ENCODE data around the gene LYSMD1. TPM values are rescaled to one million over a fixed set of nuclear protein-coding genes. Genes with fewer than 3 reads are reported as not detected.

Gene LYSMD1
- polyA plus RNA-seq, 1 donor (not counting 4 experiments of a cell fraction or from before 2014, with no cell fraction given) = 5.6 TPM

DNA sequence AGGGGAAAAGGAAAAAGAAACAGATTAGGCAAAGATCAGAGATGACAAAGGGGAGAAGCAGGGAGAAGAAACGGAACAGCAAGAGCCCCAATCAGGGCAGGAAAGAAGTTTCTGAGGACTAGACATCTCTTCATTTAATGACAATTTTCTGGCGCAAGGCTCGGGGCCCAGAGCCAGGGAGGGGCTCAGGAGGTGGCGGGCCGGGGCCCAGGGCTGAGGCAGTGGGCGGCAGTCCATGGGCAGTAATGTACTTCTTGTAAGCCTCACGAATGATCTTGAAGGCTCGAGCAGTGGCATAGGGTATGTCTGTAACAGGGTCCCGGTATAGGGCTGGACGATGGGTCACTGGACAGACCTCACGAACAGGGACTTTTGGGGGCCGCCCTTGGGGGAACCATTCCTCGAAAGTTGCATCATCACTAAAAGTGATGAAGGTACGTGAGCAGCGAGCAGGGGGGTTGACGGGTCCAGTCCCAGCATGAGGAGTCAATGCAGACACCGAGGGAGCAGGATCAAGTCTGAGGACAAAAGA, 10.9 kb upstream of the LYSMD1 start:
- Histone ChIP-seq H3K79me2 (ENCODE audit: control insufficient read depth, insufficient read depth, low read length) (no peaks in the 10 kb centered on the region), H3K4me2 (ENCODE audit: control insufficient read depth, extremely low read depth, insufficient read depth, low read depth, low read length) (no peak overlapping the region), H3K27ac (ENCODE audit: control insufficient read depth, insufficient read depth, low read length) (no peak overlapping the region), H3K4me3 (ENCODE audit: control insufficient read depth in 2 of 3, extremely low read depth in 1 of 3, insufficient read depth in 2 of 3, low read depth in 1 of 3, low read length in 3 of 3) (no peak overlapping the region), H2AFZ (ENCODE audit: control insufficient read depth, low read length) (no peak overlapping the region), H3K9me1 (ENCODE audit: control insufficient read depth, extremely low read depth, insufficient read depth, low read length) (no peaks in the 10 kb centered on the region), H3K9me3 (ENCODE audit: control insufficient read depth, low read depth, low read length) (no peaks in the 10 kb centered on the region), H3K36me3 (ENCODE audit: control insufficient read depth in 2 of 2, extremely low read depth in 1 of 2, insufficient read depth in 2 of 2, low read length in 2 of 2) (peaks cover 21 to 43% of the 10 kb centered on the region in 2 experiments), H3K4me1 (ENCODE audit: control insufficient read depth, extremely low read depth, insufficient read depth, low read length) (peaks cover 9% of the 10 kb centered on the region), H3K9ac (ENCODE audit: control insufficient read depth, extremely low read depth, insufficient read depth, low read length) (no peak overlapping the region), H3K27me3 (ENCODE audit: control insufficient read depth, extremely low read depth, insufficient read depth, low read length) (no peaks in the 10 kb centered on the region), H4K20me1 (ENCODE audit: control insufficient read depth, extremely low read depth, insufficient read depth, low read length) (no peaks in the 10 kb centered on the region)
- no peak for DNase-seq (ENCODE audit: low read depth, low spot score)
- TF ChIP-seq, protein P1, sequence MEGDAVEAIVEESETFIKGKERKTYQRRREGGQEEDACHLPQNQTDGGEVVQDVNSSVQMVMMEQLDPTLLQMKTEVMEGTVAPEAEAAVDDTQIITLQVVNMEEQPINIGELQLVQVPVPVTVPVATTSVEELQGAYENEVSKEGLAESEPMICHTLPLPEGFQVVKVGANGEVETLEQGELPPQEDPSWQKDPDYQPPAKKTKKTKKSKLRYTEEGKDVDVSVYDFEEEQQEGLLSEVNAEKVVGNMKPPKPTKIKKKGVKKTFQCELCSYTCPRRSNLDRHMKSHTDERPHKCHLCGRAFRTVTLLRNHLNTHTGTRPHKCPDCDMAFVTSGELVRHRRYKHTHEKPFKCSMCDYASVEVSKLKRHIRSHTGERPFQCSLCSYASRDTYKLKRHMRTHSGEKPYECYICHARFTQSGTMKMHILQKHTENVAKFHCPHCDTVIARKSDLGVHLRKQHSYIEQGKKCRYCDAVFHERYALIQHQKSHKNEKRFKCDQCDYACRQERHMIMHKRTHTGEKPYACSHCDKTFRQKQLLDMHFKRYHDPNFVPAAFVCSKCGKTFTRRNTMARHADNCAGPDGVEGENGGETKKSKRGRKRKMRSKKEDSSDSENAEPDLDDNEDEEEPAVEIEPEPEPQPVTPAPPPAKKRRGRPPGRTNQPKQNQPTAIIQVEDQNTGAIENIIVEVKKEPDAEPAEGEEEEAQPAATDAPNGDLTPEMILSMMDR (optimal IDR thresholded peaks at IDR 0.05 in 1 of 3, IDR thresholded peaks at IDR 0.05 in 1 of 3, conservative IDR thresholded peaks at IDR 0.05 in 1 of 3; ENCODE audit: extremely low read depth in 1 of 3, insufficient read depth in 2 of 3, low read length in 3 of 3) = no peak
- no peak for TF ChIP-seq EZH2 (IDR thresholded peaks at IDR 0.05; ENCODE audit: low read length)
- no peak for FAIRE-seq
- dilution Hi-C loops (cut with MboI; ENCODE audit: extremely low pct_ligation_motif_present, low sequenced_read_pairs) = no loop called here

DNA sequence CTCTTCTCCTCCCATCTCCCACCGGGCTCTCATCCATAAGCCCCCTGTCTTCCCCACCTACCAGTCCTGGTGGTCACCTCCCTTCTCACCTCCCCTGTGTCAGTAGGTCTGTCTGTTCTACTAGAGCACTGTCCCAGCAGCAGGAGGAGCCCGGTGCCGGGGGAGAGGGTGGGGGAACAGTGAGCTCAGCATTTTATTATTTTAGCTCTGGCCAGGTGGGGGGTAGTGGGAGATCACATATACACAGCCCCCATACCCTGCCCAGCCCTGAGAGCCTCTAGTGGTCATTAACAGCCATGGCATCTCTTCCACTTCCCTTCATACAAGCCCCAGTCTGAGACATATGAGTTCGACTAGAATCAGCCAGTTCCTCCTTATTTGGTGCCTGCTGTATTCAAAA, 10.2 kb upstream of the LYSMD1 start, which contains the start of gene TMOD4:
Gene TMOD4 (minus strand): TSS at position 119 of the 400 bp plus-strand sequence. CDS start 1,106 bp downstream, outside the sequence.
- no peak within 1 kb of the TSS for H3K27ac ChIP-seq (ENCODE audit: control insufficient read depth, insufficient read depth, low read length)
- no peaks in the 10 kb centered on the region for H4K20me1 ChIP-seq (ENCODE audit: control insufficient read depth, extremely low read depth, insufficient read depth, low read length)
- H3K36me3 ChIP-seq (ENCODE audit: control insufficient read depth in 2 of 2, extremely low read depth in 1 of 2, insufficient read depth in 2 of 2, low read length in 2 of 2) = peaks cover 19 to 36% of the 10 kb centered on the region in 2 experiments
- DNase-seq (ENCODE audit: low read depth, low spot score) (no peak), FAIRE-seq (no peak)
- no peaks in the 10 kb centered on the region for H3K27me3 ChIP-seq (ENCODE audit: control insufficient read depth, extremely low read depth, insufficient read depth, low read length)
- no peak within 1 kb of the TSS for H2AFZ ChIP-seq (ENCODE audit: control insufficient read depth, low read length)
- no peaks in the 10 kb centered on the region for H3K79me2 ChIP-seq (ENCODE audit: control insufficient read depth, insufficient read depth, low read length)
- H3K9me1 ChIP-seq (ENCODE audit: control insufficient read depth, extremely low read depth, insufficient read depth, low read length) = no peaks in the 10 kb centered on the region
- H3K4me1 ChIP-seq (ENCODE audit: control insufficient read depth, extremely low read depth, insufficient read depth, low read length) = peaks cover 9% of the 10 kb centered on the region
- TF ChIP-seq, protein P1 (optimal IDR thresholded peaks at IDR 0.05 in 1 of 3, IDR thresholded peaks at IDR 0.05 in 1 of 3, conservative IDR thresholded peaks at IDR 0.05 in 1 of 3; ENCODE audit: extremely low read depth in 1 of 3, insufficient read depth in 2 of 3, low read length in 3 of 3) = peak; percentile 54 to 69 (median 55)
- TF ChIP-seq EZH2 (IDR thresholded peaks at IDR 0.05; ENCODE audit: low read length) = no peak
- no peak within 1 kb of the TSS for H3K9ac ChIP-seq (ENCODE audit: control insufficient read depth, extremely low read depth, insufficient read depth, low read length)
- dilution Hi-C loops (cut with MboI; ENCODE audit: extremely low pct_ligation_motif_present, low sequenced_read_pairs) = no loop called here
- no peak within 1 kb of the TSS for H3K4me3 ChIP-seq (ENCODE audit: control insufficient read depth in 2 of 3, extremely low read depth in 1 of 3, insufficient read depth in 2 of 3, low read depth in 1 of 3, low read length in 3 of 3)
- no peaks in the 10 kb centered on the region for H3K9me3 ChIP-seq (ENCODE audit: control insufficient read depth, low read depth, low read length)
- H3K4me2 ChIP-seq (ENCODE audit: control insufficient read depth, extremely low read depth, insufficient read depth, low read depth, low read length) = no peak within 1 kb of the TSS
